Activated CD8-positive, alpha-beta memory T cell treated with anti-CD3 and anti-CD28 coated beads for 4 hours (primary cell): ENCODE results near the gene MSANTD2.
A peak's percentile ranks its signal among the peaks of the same experiment; 100 is the strongest.

Experiments used
- DNase-seq, 2 donors: peaks; one replicate each; pipeline ENCODE4 v3.0.0-alpha.2; 2020; ENCODE audit warnings: low read depth in 2 of 2

The MSANTD2 gene

DNA sequence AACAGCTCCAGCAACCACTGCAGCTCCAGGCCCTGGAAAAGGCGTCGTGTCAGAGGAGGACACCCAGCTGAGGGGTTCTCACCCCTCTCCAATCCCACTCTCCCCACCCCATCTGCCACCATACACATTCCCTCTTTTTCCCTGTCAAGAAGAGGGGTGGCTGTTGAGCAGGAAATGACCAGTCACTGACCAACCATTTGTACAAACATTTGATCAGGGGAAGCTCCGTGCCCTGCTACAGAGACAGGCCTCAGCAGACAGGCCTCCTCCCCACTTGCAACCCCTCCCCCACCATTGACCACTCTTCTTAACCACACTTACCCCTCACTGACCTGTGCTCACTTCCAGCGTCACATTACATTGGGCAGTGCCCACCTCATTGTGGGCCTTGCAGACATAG, 45.9 kb downstream of the MSANTD2 start:
- DNase-seq = no peak

DNA sequence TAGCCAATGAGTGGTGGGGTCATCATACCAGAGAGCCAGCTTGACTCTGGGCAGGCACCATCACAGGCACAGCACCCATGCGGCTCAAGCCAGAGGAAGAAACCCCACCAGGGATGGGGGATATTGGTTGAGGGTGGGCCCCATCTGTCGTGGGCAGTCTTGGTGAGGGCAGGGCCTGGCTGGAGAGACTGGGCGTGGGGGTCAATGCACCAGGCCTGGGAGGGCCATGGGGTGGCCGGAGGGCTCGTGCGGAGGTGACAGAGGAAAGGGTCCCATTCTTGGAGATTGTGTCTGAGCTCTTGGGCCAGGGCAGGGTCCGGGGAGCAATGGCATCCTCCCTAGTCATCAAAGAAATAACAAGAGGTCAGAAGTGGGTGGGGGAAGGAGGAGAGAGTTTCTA, 46.6 kb downstream of the MSANTD2 start:
- no peak for DNase-seq

DNA sequence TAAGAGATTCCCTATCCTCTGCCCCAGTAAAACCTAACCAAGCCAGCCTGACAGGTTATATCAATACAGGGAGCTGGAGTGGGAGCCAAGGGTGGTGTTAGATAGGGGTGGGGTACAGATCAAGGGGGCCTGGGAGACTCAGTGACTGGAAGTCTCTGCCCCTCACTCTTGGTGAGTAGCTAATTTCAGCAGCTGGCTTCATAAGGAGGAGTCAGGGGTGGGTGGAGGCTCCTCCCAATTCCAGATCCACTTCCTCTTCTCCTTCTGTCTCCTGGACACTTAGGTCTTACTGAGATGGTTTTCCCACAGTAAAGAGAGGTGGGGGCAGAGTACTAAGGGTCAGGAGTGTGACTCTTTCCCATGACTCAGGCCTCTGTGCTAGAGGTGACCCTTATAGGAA, 47.0 kb downstream of the MSANTD2 start:
- no peak for DNase-seq

DNA sequence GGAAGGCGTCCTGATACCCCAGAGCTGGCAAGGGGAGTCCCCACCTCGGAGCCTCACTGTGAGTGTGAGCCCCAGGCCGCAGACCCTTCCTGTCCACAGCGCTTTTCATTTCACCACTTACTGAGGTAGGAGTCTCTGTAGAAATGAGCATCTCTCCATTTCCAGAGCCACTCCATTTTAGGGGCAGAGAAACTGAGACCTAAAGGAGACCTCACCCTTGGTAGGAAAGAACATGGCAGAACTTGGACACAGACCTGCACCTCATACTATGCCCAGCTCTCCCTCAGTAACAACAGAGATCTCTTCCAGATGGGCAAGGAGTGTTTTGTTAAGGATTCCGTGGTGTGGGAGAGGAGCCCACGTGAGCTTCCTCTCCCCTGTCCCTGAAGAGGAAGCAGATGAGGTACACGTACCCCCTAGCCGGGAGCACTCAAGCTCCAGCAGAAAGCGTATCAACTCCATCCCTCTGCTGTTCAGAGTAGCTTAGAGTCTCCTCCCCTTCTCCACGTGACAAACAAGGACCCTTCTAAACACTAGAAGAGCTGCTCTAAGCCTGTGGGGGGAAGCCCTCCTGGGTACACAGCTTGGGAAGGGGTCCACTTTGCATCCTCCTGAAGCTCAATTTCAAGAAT, 47.6 kb downstream of the MSANTD2 start:
- no peak for DNase-seq

GRCh38 chr11:124751741-124752470, 48.3 kb downstream of the MSANTD2 start, which contains the start of gene VSIG2:
TSS of gene VSIG2 (minus strand) at chr11:124752255. CDS start at chr11:124752137, 118 bp downstream.
- DNase-seq = no peak

GRCh38 chr11:124751391-124751740, 48.8 kb downstream of the MSANTD2 start:
- DNase-seq = no peak

GRCh38 chr11:124749912-124750311, 50.3 kb downstream of the MSANTD2 start:
- DNase-seq = no peak

- no peak for DNase-seq
Measured at GRCh38 chr11:124748481-124749343, 51.5 kb downstream of the MSANTD2 start.

DNA sequence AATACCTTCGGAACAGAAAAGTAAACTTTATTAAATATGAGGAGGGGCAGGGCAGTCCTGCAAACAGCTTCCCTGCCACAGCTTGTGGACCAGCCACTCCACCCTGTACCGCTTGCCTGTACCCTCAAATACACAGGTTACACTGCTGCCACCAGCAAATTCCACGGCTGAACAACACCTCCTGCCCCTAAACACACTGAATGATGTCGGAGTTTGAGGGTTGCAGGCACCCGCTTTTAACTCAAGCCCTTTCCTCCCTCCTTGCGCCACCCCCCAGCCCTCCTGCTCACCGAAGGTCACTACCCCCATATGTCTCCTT, 52.1 kb downstream of the MSANTD2 start:
- no peak for DNase-seq

DNA sequence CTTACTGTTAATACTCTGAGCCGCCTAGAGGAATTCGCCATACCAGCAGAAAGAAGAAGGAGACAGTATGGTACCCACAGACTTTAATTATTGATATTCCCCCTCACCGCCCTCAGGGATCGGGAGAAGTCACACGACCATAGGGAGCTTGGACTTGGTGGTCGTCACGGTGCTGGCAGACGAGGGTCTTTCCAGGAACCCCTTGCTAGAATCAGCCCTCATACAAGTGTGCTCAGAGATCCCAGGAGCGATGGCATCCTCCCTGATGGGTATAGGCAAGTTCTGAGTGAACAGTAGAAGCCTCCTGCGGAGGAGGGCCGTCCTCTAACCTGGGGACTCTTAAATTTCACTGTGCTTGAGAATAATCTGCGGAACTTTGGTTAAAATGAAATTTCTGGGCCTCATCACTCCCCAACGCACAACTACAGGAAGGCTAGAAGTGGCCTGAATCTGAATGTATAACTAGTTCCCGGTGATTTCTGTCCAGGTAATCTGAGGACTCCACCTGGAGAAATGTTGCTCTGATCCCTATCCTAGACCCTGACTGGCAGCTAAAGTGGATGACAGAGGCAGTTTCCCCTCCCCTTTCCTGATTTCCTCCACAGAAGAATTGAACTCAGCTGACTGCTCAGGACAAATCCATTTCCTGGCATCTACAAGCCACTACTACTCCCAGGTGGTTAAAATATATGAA, 52.7 kb downstream of the MSANTD2 start:
- no peak for DNase-seq

- peak; percentile 47 to 55 for DNase-seq
Measured at GRCh38 chr11:124746621-124747243, 53.5 kb downstream of the MSANTD2 start.

DNA sequence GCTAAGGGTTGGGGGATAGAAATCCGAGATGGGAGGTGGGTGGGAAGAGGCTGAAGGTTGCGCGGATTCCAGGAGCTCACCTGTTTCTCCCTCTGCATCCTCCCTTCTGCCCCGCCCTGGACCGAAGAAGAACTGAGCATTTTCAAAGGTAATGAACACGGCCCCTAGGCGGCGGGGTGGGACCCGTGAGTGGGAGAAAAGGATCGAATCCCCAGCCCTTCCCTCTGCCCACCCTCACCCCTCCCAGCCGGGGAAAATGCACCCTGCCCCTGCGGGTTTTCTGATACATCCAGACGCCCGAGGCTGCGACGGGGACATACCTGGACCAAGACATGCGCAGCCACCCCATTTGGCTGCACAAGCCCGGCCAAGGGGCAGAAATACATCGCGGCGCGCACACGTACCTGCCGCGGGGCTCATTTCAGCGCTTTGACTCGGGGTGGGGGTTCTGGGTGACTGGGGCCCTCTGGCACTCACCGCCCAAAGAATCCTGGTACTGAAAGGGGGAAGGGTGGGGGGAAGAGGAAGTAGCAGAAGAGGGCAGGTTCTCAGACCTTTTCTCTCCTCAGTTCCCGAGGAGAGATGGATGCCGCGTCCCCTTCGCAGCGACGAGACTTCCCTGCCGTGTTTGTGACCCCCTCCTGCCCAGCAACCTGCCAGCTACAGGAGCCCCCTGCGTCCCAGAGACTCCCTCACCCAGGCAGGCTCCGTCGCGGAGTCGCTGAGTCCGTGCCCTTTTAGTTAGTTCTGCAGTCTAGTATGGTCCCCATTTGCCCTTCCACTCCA, 54.2 kb downstream of the MSANTD2 start:
- DNase-seq = no peak

GRCh38 chr11:124745270-124745834, 54.9 kb downstream of the MSANTD2 start:
- no peak for DNase-seq

DNA sequence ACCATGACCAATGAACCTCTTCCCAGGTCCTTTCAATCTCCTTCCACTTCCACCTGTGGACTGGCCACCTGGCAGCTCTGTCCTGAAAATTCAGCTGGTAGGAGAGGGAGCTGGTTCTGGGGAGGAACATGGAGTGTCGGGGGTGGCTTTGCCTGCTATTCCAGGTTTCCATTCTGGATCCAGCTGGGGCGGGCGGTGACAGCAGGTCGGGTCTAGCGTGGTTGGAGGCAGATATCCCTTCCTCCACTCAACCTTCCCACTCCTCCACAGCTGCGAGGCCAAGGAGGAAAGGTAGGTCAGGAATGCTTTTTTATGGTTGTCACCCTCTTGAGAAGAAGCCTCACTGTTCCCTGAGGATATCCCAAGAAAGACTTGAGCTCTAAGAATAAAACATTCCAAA, 57.2 kb downstream of the MSANTD2 start:
- DNase-seq = no peak

DNA sequence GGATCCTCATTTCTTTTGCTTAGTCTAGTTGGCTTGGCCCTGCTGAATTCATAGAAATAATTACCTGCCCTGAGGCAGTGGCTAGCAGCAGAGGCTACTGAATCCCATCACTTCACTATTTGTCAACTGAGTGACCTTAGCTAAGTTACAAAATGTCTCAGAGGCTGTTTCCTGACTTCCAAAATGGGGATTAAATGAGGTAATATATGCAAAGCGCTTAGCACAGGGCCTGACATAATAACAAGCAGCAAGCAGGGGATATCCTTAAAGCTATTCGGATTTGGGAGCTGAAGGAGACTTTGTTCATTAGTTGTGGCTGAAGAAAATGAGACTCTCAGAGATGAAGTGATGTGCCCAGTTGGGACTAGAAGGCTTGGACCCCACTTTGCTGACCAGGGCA, 57.7 kb downstream of the MSANTD2 start:
- DNase-seq = no peak

- DNase-seq = no peak
Measured at GRCh38 chr11:124740277-124740882, 59.8 kb downstream of the MSANTD2 start.

GRCh38 chr11:124739479-124740276, 60.5 kb downstream of the MSANTD2 start, which contains the start of gene NRGN:
TSS of gene NRGN (plus strand) at chr11:124739942. CDS start at chr11:124740085, 143 bp downstream.
- DNase-seq = peak; percentile 50 to 54

DNA sequence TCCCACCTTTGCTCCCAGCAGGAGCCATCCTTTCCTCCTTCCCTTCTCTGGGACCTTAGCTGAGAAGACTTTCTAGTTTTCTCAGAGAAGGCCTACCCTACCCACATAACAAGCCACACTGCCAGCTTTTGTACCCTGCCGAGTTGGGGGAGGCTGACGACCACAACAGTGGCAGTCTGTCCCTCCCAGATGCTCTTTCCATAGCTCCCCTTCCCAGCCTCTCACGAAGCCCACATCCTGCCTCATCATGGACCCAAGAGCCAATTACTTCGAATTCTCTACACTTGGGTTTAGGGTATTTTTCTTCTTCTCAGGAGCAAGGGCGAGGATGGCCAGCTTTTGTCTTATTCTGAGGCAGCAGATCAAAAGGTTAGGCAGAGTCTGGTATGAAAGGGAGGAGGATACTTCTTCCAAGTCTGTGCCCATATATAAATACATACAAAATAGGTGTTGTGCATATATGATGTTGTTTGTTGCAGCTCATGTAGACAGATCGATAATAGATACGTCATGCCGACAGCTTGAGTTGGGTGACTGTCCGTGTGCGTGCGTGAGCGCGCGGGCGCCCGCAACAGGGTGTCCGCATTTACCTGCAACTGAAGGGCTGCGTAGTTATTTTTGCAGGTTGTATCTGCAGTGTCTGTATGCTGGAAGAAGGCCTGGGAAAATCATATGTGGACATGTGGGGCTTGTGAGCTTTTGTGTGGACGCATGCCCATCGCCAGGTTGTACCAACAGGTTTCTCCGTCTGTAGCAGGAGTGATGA, 61.3 kb downstream of the MSANTD2 start:
- no peak for DNase-seq
